HepG2 (cell line): ENCODE measurements around the gene NPAS2. TPM values are rescaled to one million over a fixed set of nuclear protein-coding genes. Genes with fewer than 3 reads are reported as not detected.
A peak's percentile ranks its signal among the peaks of the same experiment; 100 is the strongest.

Source experiments
- CBFB ChIP-seq: sonication (generic); formaldehyde crosslinking; IDR thresholded peaks from 2 replicates; pipeline ENCODE4 v1.4.0; 2020; ENCODE audit warnings: missing genetic modification reagents
- DRAP1 ChIP-seq: IDR thresholded peaks from 2 replicates; pipeline ENCODE4 v1.6.1; 2016; ENCODE audit warnings: missing genetic modification reagents, missing compliant biosample characterization
- EEA1 ChIP-seq: sonication (generic); formaldehyde crosslinking; IDR thresholded peaks from 2 replicates; pipeline ENCODE4 v1.5.1; 2020; ENCODE audit warnings: mild to moderate bottlenecking, missing genetic modification reagents, borderline replicate concordance
- GTF2F1 ChIP-seq: fragments of 150-350 bp; IDR thresholded peaks from 2 replicates; pipeline ENCODE4 v1.6.1; 2014; ENCODE audit warnings: low read length
- HMG20A ChIP-seq: IDR thresholded peaks from 2 replicates; pipeline ENCODE4 v1.6.1; 2016; ENCODE audit warnings: borderline replicate concordance
- HOXA7 ChIP-seq: sonication (generic); formaldehyde crosslinking; IDR thresholded peaks from 2 replicates; pipeline ENCODE4 v1.8.1; 2022; ENCODE audit warnings: mild to moderate bottlenecking, missing genetic modification reagents, moderate library complexity
- KLF16 ChIP-seq, 2 experiments: sonication (generic) in 1 of 2; formaldehyde crosslinking in 1 of 2; IDR thresholded peaks; 2 replicates each; pipeline versions ENCODE4 v1.6.1 to v1.8.0; 2016 to 2023; ENCODE audit warnings: missing genetic modification reagents in 2 of 2, missing compliant biosample characterization in 1 of 2
- MEF2D ChIP-seq: sonication (generic); formaldehyde crosslinking; IDR thresholded peaks from 2 replicates; pipeline ENCODE4 v1.5.1; 2020; ENCODE audit warnings: mild to moderate bottlenecking, missing genetic modification reagents
- MTF1 ChIP-seq: sonication (generic); formaldehyde crosslinking; IDR thresholded peaks from 2 replicates; pipeline ENCODE4 v1.5.0; 2020; ENCODE audit warnings: missing genetic modification reagents
- MXI1 ChIP-seq: IDR thresholded peaks from 3 replicates; pipeline ENCODE4 v1.6.1; 2012; ENCODE audit warnings: low read depth, low read length, inconsistent platforms, borderline replicate concordance
- MYPOP ChIP-seq: sonication (generic); formaldehyde crosslinking; IDR thresholded peaks from 2 replicates; pipeline ENCODE4 v1.8.1; 2023; ENCODE audit warnings: mild to moderate bottlenecking, moderate library complexity, missing genetic modification reagents
- NFKBIZ ChIP-seq: IDR thresholded peaks from 2 replicates; pipeline ENCODE4 v1.6.1; 2018; ENCODE audit warnings: missing genetic modification reagents, missing compliant biosample characterization
- RAD51 ChIP-seq: fragments of 450-650 bp; IDR thresholded peaks from 2 replicates; pipeline ENCODE4 v1.6.1; 2016; ENCODE audit warnings: borderline replicate concordance
- REPIN1 ChIP-seq: sonication (generic); formaldehyde crosslinking; IDR thresholded peaks from 2 replicates; pipeline ENCODE4 v1.8.0; 2022; ENCODE audit warnings: missing genetic modification reagents, low read depth, mild to moderate bottlenecking, borderline replicate concordance
- REST ChIP-seq, 2 experiments: IDR thresholded peaks; 2 replicates each; pipeline ENCODE4 v1.6.1; 2011 to 2012; ENCODE audit warnings: low read length in 2 of 2, borderline replicate concordance in 1 of 2, low read depth in 1 of 2, mild to moderate bottlenecking in 1 of 2, moderate library complexity in 1 of 2
- U2AF2 ChIP-seq: fragments of 200-400 bp; formaldehyde crosslinking; IDR thresholded peaks from 2 replicates; pipeline ENCODE4 v1.6.1; 2017; ENCODE audit warnings: low read depth, mild to moderate bottlenecking, low read length
- ZNF143 ChIP-seq: sonication (generic); formaldehyde crosslinking; IDR thresholded peaks from 2 replicates; pipeline ENCODE4 v1.4.0; 2020; ENCODE audit warnings: missing genetic modification reagents
- ZNF253 ChIP-seq: sonication (generic); formaldehyde crosslinking; IDR thresholded peaks from 2 replicates; pipeline ENCODE4 v1.8.0; 2022; ENCODE audit warnings: mild to moderate bottlenecking, missing genetic modification reagents, borderline replicate concordance
- ZNF280D ChIP-seq: sonication (generic); formaldehyde crosslinking; IDR thresholded peaks from 2 replicates; pipeline ENCODE4 v1.5.1; 2020; ENCODE audit warnings: mild to moderate bottlenecking, missing genetic modification reagents
- ZNF331 ChIP-seq: sonication (generic); formaldehyde crosslinking; IDR thresholded peaks from 2 replicates; pipeline ENCODE4 v1.4.0; 2020; ENCODE audit warnings: missing genetic modification reagents
- ZNF780A ChIP-seq: sonication (generic); formaldehyde crosslinking; IDR thresholded peaks from 2 replicates; pipeline ENCODE4 v1.8.0; 2022; ENCODE audit warnings: mild to moderate bottlenecking, missing genetic modification reagents, moderate library complexity
- polyA plus RNA-seq, 8 experiments: library from polyadenylated mRNA; depleted of rRNA in 3 of 8; stranded (reverse) in 7 of 8; unstranded in 1 of 8; fragments of >200 nt; fragmentation: Illumina TruSeq in 4 of 8; extraction: Trizol in 4 of 8; gene quantifications; 2 replicates each; pipeline versions ENCODE4 v1.2.1 to v1.2.3, GENCODE V29; 2011 to 2016; ENCODE audit warnings: low read depth in 4 of 8, missing spikeins in 1 of 8, mixed read lengths in 1 of 8; ENCODE audit not compliant: insufficient read depth in 1 of 8
- total RNA-seq, 5 experiments: library from RNA; depleted of rRNA; stranded (reverse); fragments of >200 nt; fragmentation: Illumina TruSeq; extraction: Trizol; gene quantifications; 2 replicates each; pipeline ENCODE4 v1.2.3, GENCODE V29; 2016; ENCODE audit warnings: low read depth in 1 of 5

NPAS2 gene
- total and polyA plus RNA-seq, 2 of the 13 experiments (the other 11 are each of a cell fraction or from before 2014, with no cell fraction given) = 14.8 to 37.5 TPM

GRCh38 chr2:100984892-100985307 is 165.0 kb downstream of the NPAS2 start (continued):
- TF ChIP-seq REST (IDR thresholded peaks at IDR 0.05; ENCODE audit: borderline replicate concordance in 1 of 2, low read depth in 1 of 2, low read length in 2 of 2) (no peak), DRAP1 (CRISPR knock-in tag) (no peak), ZNF280D (CRISPR knock-in tag) (no peak), HMG20A (CRISPR knock-in tag) (no peak), ZNF780A (CRISPR knock-in tag) (no peak), MEF2D (CRISPR knock-in tag) (no peak), EEA1 (CRISPR knock-in tag) (no peak), U2AF2 (no peak), MTF1 (CRISPR knock-in tag) (no peak), ZNF331 (CRISPR knock-in tag) (no peak), MYPOP (CRISPR knock-in tag) (no peak), HOXA7 (CRISPR knock-in tag) (no peak), CBFB (no peak), NFKBIZ (CRISPR knock-in tag) (0 out of 2 replicates have a peak, but pooled peaks have one; percentile 41), MXI1 (no peak), ZNF143 (peak; percentile 24; the same call in 1 of the 2 replicates), KLF16 (CRISPR knock-in tag; IDR thresholded peaks at IDR 0.05) (0 out of 4 replicates have a peak, but pooled peaks of 1 of the 2 experiments have one; percentile 65), REPIN1 (CRISPR knock-in tag) (no peak), GTF2F1 (no peak), ZNF253 (no peak), RAD51 (no peak)
